ENCODE data around the gene CELF2. TPM values are rescaled to one million over a fixed set of nuclear protein-coding genes. Genes with fewer than 3 reads are reported as not detected.

Gene CELF2
- total RNA-seq, 1 experiment from 2014 or later, result not detected

DNA sequence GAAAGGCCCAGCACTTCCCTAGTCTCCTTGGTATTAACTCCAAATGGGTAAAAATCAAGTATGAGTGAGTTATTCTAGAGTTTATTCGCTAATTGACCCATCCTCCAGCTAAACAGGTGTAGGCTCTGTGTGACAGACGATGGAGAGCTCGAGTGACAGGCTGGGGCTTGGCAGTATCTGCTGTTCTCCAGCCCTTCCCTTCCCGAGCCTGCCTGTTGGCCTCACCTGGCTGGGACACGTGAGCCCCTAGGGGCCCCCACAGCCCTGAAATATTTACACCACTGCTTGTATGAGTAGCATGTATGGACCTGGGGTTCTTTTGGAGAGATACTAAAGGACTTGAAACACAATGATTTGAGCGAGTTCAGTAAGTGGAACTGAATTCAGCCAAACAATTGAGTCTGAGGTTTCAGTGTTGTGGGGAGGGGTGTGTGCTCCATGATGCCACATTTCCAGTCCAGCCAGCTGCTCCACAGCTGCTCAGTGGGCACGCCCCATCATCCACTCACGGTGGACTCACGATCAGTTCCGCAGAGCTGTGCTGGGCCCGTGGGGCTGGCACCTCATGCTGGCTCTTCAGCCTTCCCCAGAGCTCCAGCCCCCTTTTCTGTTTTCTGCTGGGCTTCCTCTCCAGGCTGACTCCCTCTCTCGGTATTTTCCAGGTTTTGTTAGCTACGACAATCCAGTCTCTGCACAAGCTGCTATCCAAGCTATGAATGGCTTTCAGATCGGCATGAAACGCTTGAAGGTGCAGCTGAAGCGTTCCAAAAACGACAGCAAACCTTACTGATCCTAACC lies 310.8 kb downstream of the CELF2 start:
- ChIA-PET CTCF (no interaction called here), POLR2A (ENCODE audit: low non-redundant PET) (no interaction called here)
- DNase-seq (ENCODE audit: low spot score), result no peak
- TF ChIP-seq, protein P1, sequence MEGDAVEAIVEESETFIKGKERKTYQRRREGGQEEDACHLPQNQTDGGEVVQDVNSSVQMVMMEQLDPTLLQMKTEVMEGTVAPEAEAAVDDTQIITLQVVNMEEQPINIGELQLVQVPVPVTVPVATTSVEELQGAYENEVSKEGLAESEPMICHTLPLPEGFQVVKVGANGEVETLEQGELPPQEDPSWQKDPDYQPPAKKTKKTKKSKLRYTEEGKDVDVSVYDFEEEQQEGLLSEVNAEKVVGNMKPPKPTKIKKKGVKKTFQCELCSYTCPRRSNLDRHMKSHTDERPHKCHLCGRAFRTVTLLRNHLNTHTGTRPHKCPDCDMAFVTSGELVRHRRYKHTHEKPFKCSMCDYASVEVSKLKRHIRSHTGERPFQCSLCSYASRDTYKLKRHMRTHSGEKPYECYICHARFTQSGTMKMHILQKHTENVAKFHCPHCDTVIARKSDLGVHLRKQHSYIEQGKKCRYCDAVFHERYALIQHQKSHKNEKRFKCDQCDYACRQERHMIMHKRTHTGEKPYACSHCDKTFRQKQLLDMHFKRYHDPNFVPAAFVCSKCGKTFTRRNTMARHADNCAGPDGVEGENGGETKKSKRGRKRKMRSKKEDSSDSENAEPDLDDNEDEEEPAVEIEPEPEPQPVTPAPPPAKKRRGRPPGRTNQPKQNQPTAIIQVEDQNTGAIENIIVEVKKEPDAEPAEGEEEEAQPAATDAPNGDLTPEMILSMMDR (conservative IDR thresholded peaks at IDR 0.05; ENCODE audit: low read depth, low read length), result no peak
- no peak for TF ChIP-seq EZH2 (IDR thresholded peaks at IDR 0.05; ENCODE audit: borderline replicate concordance, low read depth, low read length, poor library complexity, severe bottlenecking)
- Histone ChIP-seq H3K27ac (ENCODE audit: low read depth, low read length, poor library complexity, severe bottlenecking) (no peak overlapping the region), H3K4me3 (ENCODE audit: low read depth, low read length, poor library complexity, severe bottlenecking) (no peak overlapping the region), H3K9me3 (ENCODE audit: low read depth, low read length, poor library complexity, severe bottlenecking) (no peaks in the 10 kb centered on the region), H3K27me3 (replicated peaks; ENCODE audit: insufficient read depth, low read depth, low read length, poor library complexity) (peaks cover 31% of the 10 kb centered on the region), H3K4me1 (ENCODE audit: insufficient read depth, low read length, poor library complexity, severe bottlenecking) (no peaks in the 10 kb centered on the region), H3K36me3 (ENCODE audit: insufficient read depth, low read length, poor library complexity, severe bottlenecking) (no peaks in the 10 kb centered on the region)
- no TSS peak for BruUV-seq (replicated peaks)
- intact Hi-C loops (cut with micrococcal nuclease; ENCODE audit: unreplicated experiment), result no loop called here

- TF ChIP-seq EZH2 (IDR thresholded peaks at IDR 0.05; ENCODE audit: borderline replicate concordance, low read depth, low read length, poor library complexity, severe bottlenecking), result no peak
- TF ChIP-seq, protein P1 (conservative IDR thresholded peaks at IDR 0.05; ENCODE audit: low read depth, low read length), result no peak
- H3K27me3 ChIP-seq (replicated peaks; ENCODE audit: insufficient read depth, low read depth, low read length, poor library complexity), result peaks cover 27% of the 10 kb centered on the region
- intact Hi-C loops (cut with micrococcal nuclease; ENCODE audit: unreplicated experiment), result no loop called here
- H3K27ac ChIP-seq (ENCODE audit: low read depth, low read length, poor library complexity, severe bottlenecking), result no peak overlapping the region
- POLR2A ChIA-PET (ENCODE audit: low non-redundant PET), result no interaction called here
- no peaks in the 10 kb centered on the region for H3K4me1 ChIP-seq (ENCODE audit: insufficient read depth, low read length, poor library complexity, severe bottlenecking)
- no peak for DNase-seq (ENCODE audit: low spot score)
- CTCF ChIA-PET, result no interaction called here
- H3K36me3 ChIP-seq (ENCODE audit: insufficient read depth, low read length, poor library complexity, severe bottlenecking), result no peaks in the 10 kb centered on the region
- H3K4me3 ChIP-seq (ENCODE audit: low read depth, low read length, poor library complexity, severe bottlenecking), result no peak overlapping the region
- no peaks in the 10 kb centered on the region for H3K9me3 ChIP-seq (ENCODE audit: low read depth, low read length, poor library complexity, severe bottlenecking)
- BruUV-seq (replicated peaks), result no TSS peak
Observed at GRCh38 chr10:11329062-11329673, 311.5 kb downstream of the CELF2 start.

GRCh38 chr10:11330383-11331045 lies 312.8 kb downstream of the CELF2 start:
- no TSS peak for BruUV-seq (replicated peaks)
- no peak for TF ChIP-seq EZH2 (IDR thresholded peaks at IDR 0.05; ENCODE audit: borderline replicate concordance, low read depth, low read length, poor library complexity, severe bottlenecking)
- TF ChIP-seq, protein P1 (conservative IDR thresholded peaks at IDR 0.05; ENCODE audit: low read depth, low read length), result no peak
- Histone ChIP-seq H3K27ac (ENCODE audit: low read depth, low read length, poor library complexity, severe bottlenecking) (no peak overlapping the region), H3K9me3 (ENCODE audit: low read depth, low read length, poor library complexity, severe bottlenecking) (no peaks in the 10 kb centered on the region), H3K4me3 (ENCODE audit: low read depth, low read length, poor library complexity, severe bottlenecking) (no peak overlapping the region), H3K4me1 (ENCODE audit: insufficient read depth, low read length, poor library complexity, severe bottlenecking) (no peaks in the 10 kb centered on the region), H3K36me3 (ENCODE audit: insufficient read depth, low read length, poor library complexity, severe bottlenecking) (no peaks in the 10 kb centered on the region), H3K27me3 (replicated peaks; ENCODE audit: insufficient read depth, low read depth, low read length, poor library complexity) (peaks cover 25% of the 10 kb centered on the region)
- POLR2A ChIA-PET (ENCODE audit: low non-redundant PET), result no interaction called here
- DNase-seq (ENCODE audit: low spot score), result no peak
- intact Hi-C loops (cut with micrococcal nuclease; ENCODE audit: unreplicated experiment), result no loop called here
- CTCF ChIA-PET, result no interaction called here
